Measurements from ENCODE around the gene ANO7.
A peak's percentile ranks its signal among the peaks of the same experiment; 100 is the strongest.

The ANO7 gene, protein sequence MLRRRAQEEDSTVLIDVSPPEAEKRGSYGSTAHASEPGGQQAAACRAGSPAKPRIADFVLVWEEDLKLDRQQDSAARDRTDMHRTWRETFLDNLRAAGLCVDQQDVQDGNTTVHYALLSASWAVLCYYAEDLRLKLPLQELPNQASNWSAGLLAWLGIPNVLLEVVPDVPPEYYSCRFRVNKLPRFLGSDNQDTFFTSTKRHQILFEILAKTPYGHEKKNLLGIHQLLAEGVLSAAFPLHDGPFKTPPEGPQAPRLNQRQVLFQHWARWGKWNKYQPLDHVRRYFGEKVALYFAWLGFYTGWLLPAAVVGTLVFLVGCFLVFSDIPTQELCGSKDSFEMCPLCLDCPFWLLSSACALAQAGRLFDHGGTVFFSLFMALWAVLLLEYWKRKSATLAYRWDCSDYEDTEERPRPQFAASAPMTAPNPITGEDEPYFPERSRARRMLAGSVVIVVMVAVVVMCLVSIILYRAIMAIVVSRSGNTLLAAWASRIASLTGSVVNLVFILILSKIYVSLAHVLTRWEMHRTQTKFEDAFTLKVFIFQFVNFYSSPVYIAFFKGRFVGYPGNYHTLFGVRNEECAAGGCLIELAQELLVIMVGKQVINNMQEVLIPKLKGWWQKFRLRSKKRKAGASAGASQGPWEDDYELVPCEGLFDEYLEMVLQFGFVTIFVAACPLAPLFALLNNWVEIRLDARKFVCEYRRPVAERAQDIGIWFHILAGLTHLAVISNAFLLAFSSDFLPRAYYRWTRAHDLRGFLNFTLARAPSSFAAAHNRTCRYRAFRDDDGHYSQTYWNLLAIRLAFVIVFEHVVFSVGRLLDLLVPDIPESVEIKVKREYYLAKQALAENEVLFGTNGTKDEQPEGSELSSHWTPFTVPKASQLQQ

DNA sequence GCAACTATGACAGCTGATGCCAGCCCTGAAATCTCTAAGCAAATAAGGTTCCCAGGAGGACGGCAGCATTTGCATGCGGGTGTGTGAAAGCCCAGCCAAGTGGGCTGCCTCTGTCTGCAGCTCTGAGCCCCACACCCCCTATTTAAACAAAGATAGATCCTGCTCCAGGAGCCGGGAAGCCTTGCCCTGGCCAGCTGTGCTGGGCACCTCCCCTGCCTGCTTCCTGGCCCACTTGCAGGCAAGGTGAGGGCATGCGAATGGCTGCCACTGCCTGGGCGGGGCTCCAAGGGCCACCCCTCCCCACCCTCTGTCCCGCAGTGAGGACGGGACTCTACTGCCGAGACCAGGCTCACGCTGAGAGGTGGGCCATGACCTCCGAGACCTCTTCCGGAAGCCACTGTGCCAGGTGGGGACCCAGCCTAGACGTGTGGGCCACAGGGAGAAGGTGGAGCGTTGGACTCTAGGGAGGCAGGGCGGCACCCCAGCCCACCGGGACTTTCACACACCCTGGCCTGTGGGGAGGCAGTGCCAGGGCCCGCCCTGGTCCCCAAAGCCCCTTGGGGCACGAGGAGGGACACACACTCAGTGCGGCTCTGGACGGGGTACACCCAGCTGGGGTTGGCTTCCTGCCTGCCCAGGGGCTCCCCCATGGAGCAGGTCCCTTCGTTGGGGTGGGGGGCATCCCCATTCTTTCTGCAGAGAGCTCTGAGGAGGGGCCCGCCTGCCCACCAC lies at the start of gene ANO7:
ANO7 (plus strand) TSS at position 317 of the 732 bp plus-strand sequence. CDS start 1,387 bp downstream, outside the sequence.
- DNase-seq = no peak

DNA sequence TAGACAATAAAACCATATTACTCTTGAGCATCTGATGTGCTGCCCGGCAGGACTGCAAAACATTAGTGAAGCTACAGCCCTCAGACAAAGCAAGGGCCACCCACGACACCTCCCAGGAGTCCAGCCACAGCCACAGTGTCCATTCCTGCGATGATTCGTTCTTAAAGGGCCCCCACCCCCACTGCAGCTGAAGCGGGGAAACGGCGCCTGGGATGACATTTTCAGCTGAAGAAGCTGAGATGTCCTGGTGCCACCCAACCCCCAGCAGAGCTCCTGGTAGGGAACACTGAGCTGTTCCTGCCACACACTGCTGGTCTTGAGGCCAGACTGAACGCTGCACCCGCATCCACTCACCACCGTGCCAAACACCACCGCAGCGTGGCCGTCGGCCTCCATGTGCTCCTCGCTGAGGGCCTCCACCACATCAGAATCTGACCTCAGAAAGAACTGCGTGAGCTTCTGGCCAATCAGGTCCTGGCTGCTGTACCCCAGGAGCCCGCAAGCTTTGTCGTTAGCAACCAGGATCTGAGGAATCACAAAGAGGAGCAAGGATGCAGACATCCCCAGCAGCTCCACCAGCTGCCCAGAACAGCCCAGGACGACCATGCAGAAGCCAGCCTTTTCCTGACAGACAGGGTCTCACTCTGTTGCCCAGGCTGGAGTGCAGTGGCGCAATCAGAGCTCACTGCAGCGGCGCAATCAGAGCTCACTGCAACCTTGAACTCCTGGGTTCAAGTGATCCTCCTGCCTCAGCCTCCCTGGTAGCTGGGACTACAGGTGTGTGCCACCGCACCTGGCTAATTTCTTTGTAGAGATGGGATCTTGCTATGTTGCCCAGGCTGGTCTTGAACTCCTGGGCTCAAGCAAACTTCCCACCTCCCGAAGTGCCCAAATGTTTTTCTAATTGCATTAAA lies 48.7 kb upstream of the ANO7 start:
- no peak for DNase-seq

DNA sequence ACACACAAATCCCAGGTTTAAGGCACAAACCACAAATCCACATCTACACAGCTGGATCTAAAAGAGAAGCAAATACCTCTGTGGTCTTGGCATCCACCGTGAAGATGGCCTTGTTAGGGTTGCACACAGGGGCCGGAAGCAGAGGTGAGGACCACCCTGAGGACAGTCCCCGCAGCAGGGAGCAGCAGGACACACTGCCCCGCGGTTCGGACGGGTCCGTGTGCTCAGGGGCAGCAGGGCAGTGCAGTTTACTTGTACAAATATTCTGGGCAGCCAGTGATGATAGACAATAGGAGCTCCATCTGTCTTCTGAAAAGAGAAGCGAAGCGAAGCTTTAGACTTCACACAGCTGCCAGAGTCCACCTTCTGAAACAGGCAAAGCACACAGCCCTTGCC lies 48.0 kb upstream of the ANO7 start:
- DNase-seq = no peak

DNA sequence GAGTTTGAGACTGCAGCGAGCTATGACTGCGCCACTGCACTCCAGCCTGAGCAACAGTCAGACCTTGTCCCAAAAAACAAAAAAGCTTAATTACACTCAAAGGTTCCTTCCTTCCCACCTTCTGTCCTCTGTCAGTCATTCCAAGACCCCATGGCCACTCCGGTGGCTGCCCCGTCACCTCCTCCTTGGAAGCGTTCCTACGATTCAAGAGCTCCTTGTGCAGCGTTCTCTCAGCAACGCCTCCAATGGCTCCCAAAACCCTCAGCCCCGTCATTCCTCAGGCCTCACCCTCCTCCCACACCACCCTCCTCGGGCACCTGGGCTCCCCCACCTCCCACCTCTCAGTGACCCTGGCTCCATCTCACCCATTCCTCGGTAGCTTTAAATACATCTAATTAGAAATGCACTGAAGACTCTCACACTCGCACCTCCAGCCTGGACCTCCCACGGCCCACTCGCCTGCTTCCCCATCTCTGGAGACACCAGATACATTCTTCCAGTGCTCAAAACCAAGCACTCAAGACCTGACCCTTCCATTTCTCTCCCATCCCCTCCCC lies 47.2 kb upstream of the ANO7 start:
- DNase-seq = no peak

DNA sequence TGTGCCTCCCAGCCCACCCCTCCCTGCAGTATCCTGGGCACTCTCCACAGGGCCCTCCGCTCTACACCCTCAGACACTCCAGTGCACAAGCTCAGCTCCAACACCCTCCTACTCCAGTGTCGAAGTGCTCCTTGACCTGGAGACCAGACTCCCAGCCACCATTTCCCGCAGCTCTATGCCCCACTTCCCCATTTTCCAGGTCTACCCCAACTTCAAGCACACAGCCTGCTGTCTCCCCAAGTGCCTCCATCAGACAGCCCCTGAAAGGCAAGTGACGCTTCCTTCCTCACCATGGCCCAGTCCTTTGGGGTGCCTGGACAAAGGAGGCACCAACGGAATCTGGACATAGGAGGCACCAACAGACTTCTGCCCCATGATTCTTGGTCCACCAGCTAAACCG lies 46.4 kb upstream of the ANO7 start:
- DNase-seq = no peak

DNA sequence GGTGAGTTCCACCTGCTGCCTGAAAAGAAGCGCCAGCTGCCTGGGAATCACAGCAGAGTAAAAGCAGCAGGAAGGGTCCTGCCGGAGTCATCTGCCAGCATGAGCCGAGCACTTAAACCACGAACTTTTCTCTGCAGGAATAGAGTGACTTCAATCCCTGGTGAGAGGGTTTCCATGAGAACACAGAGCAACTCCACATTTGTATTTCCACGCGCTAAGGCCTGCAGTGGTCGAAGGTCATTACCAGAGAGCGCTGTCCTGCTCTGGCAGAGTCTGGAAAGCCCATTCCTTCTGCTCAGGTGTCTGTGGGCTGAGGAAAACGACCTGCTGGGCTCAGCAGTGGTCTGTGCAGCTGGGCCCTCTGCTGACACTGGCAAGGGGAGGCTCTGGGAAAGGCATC lies 45.9 kb upstream of the ANO7 start:
- no peak for DNase-seq

DNA sequence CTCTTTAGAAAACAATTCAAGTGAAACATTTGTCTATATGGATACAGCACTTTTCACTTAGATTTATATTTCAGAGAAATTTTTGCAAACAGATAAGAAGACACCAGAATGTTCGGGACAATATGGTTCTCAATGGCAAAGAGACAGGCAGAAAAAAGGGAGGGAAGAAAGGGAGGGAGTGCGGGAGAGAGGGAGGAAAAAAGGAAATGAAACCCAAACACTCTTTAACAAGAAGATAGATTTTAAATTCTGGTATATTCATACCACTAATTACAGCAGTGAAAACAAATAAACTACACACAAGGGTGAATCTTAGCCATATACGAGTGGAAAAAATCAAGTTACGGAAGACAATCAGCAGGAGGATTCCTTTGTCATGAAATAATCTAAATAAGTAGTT lies 42.2 kb upstream of the ANO7 start:
- no peak for DNase-seq

DNA sequence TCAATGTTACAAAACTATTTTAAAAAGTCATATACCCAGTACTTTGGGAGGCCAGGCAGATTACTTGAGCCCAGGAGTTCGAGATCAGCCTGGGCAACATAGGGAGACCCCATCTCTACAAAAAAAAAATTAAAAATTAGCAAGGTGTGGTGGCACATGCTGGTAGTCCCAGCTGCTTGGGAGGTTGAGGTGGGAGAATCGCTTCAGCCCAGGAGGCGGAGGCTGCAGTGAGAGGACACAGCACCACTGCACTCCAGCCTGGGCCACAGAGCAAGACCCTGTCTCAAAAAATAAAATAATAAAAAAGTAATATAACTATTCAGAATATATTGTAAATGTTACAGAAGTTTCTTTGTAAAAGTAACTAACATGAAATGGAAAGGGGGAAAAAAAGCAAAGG lies 41.1 kb upstream of the ANO7 start:
- no peak for DNase-seq

DNA sequence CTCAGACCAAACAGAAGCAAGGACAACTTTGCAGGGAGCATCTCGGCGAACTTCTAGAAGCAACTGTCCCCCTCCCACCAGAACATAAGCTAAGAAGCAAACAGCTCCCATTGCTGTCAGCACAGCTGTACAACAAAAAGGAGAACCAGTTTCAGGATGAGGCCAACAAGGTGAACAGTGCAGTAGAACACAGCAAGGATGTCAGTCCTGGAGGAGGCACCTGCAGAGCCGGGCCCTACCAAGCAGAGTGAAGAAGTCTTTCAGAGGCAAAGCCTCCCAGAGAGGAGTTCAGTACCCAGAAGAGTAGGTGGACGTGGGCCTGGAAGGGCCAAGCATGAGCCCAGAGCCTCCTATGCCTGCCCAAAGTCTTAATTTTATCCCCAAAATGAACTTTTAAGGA lies 40.2 kb upstream of the ANO7 start:
- no peak for DNase-seq

DNA sequence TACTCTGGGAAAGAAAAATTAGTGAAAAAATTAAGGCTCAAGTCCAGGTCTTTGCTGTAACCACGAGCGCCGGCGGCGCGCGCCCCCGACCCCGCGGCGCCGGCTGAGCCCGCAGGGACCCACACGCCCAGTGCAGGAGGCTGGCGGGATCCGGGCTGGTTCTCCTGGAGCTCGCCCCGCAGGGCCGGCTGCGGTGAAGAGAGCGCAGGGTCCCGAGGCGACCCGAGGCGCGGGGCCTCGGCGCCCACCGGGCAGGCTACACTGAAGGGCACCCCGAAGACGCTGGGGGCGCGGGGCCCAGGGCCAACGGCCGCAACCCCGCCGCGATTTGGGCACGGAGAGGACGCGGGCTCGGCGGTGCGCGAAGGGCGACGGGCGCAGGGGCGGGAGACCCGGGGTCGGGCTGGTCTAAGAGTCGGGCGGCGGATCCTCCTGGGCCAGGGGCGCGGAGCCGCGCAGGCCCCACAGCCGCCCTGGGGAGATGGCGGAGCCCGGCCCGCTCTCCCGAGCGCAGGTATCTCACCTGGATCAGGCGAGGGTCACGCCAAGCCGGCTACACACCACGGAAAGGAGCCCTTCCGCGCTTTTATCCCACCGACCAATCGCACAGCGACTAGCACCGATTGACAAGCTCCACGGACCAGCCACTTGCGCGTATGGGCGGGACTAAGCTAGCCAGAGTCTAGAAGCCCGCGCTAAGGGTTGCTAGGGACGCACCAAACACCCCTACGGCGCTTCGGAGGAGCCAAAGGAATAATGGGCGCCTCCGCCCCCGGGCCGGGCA lies 39.4 kb upstream of the ANO7 start, which contains the start of gene PASK:
PASK (minus strand) TSS at position 582 of the 784 bp plus-strand sequence. CDS start 6,440 bp downstream, outside the sequence.
- peak; percentile 97 for DNase-seq

DNA sequence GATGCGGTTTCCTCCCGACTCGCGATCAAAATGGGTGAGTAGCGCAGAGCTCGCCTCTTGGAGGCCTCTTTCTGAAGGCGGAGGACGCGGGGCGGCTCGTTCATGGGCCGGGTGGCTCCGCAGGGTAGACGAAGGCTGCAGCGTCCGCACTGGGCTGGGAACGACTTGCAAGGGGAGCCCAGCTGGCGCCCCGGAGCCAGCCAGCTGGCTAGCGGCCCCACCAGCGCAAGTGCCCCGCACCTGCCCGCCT lies 38.9 kb upstream of the ANO7 start:
- no peak for DNase-seq

DNA sequence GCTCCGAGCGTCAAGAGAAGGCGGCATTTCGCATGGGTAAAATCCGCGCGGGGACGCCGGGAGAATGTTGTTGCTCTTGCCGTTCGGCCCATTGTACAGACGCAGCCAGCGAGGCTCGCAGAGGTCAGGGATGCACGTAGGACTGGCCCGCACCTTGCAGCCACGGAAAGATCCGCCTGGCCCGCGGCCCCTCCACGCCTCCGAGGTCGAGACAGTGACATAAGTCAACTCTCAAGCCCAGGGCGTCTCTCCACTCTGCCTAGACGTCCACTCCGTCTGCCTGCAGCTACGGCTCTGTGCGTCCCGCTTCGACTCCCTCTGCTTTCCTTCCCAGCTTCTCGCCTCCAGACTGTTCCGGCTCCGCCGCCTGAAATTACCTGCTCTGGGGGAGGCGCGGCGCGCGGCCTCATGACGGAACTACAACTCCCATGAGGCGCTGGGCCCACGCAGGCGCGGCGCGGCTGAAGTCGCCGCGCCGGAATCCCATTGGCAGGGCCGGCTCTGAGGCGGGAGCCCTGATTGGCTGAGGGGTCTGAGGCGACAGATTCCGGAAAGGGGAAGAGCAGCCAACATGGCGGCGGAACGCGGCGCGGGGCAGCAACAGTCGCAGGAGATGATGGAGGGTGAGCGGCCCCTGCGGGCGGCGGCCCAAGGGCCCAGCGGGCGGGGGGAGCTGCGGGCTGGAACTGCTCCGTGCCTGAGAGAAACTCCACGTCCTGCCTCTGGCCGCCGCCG lies 38.4 kb upstream of the ANO7 start, which contains the start of gene PPP1R7:
PPP1R7 (plus strand) TSS at position 543 of the 735 bp plus-strand sequence; CDS start at position 572, 29 bp downstream.
- DNase-seq = peak; percentile 96

DNA sequence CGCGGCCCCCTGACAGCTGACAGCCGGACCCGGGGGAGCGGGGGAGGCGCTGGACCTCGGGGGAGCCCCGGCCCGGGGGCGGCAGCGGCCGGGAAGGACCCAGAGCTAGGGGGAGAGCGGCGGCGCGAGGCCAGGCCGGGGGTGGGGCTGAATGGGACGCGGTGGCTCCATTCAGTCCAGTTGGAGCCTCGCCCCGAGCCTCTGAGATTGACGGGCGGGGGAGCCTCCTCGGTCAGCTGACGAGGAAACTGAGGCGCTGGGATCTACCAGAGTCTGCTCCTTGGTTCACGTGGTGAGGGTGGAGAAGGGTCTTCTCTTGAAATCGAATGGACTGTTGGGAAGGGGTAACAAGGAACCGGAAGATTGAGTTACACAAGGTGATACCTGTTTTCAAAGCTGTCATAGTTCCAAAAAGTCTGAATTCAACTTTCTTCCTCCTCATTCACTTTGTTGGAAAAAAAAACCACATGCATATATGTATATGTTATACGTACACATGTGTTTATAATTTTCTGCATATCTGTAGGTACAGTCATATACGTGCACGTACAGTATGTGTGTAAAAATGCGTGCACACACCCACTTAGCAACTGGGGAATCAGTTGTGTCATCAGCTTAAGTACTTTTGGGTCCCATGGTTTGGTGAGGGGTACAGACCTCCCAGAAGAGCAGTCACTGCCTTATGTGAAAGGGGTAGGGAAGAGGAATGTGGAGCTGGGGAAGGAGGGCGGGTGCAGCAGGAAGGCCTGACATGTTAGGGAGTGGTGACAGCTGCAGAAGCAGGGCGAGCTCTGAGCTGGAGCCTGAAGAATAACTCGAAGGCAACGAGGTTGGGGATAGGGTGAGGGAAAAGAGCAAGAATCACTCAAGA lies 37.6 kb upstream of the ANO7 start:
- no peak for DNase-seq

DNA sequence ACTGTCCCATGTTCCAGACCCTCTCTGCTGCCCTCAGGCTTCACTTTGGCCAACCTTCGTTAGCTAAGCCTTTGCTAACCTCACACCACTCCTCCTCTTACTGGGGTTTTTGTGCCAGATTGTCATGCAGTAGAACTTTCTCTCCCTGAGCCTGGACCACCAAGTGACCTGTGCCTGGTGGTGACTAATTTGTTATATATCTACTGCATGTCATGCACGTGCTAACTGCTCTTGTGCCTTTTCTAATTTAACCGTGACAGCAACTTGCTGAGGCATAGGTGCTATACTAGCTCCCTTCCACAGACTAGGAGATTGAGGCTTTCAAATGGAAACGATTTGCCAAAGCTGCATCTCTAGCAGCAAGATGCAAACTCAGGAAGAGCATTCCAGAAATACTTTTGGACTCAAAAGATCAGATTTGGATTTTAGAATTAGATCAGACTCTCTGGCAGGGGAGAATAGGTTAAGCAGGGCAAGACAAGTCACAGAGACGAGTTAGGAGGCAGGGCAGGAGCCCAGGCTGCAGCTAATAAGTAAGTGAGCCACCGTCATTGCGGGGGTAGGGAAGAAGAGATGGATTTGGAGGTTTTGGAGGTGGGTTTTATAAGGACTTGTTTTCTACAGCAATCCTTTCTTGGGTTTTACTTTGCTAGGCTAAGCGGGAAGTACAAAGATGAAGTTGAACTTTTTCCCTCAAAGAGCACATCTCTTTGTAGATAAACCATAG lies 36.4 kb upstream of the ANO7 start:
- no peak for DNase-seq

DNA sequence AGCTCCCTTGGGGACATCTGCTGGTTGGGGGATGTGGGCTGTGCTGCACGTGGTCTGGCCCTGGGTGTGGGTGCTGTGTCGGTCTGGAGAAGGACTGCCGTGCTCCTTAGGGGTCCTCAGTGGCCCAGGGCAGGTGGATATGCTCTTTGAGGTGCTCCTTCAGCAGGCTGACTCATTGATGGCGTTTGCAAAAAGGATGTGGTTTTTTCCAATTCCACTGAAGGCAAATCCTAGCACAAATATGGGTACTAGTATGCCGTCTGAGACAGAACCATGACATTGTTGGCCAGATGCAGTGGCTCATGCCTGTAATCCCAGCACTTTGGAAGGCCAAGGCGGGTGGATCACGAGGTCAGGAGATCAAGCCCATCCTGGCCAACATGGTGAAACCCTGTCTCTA lies 34.9 kb upstream of the ANO7 start:
- DNase-seq = peak; percentile 18

DNA sequence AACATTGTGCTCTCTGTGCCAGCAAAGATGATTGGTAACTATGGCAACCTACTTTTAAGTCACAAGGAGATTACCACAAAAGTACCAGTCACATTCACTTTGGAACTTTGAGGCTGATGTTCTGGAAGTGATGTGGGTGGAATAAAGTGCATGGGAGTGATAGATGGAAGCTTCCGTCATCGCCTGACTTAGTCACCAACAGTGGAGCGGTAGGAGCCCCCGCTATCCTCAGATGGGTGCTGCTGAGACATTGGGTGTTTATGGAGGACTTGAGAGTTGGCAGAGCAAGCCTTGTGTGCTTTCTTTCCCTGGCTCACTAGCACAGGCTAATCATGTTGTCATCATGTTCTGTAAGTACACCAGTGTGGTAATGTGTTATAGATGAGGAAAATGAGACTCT lies 33.6 kb upstream of the ANO7 start:
- DNase-seq = peak; percentile 69

DNA sequence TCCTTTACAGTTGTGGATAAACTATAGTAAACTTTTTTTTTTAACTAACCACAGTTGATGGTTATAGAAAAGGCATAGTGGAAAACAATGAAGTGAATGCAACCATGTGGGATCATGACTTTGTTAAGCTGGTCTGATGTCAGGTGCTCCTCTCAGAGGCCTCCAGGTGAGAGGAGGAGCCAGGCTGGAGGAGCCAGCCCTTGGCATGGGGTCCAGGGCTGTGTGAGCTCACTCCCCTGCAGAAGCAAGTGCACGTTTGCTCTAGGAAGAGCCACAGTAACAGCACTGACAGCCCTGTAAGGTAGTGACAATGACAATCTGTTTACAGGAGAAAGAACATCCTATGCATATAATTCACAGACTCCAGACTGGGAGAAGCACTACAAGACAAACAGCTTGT lies 32.5 kb upstream of the ANO7 start:
- DNase-seq = no peak

DNA sequence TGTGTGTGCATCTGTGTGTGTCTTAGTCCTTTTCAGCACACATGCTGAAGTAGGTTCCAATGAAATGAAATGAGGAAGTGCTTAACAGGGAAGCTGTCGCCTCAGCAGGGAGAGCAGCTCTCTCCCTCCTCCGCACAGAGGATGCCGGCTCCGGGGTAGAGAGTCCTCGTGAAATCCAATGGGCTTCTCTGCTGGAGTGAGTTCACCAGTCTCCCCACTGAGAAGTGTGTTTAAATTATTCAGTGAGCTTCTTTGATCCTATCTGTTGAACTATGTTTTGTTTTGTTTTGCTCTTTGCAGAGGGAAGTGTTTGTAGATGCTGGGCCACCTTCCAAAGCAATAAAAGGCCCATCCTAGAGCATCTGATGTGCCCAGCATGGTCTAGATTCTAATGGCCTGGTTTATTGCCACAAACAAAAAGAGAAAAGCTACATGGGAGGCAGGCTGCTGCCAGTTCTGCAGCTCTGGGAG lies 31.5 kb upstream of the ANO7 start:
- DNase-seq = no peak
